ENCODE results near the gene FEZF2. TPM values are rescaled to one million over a fixed set of nuclear protein-coding genes. Genes with fewer than 3 reads are reported as not detected.

Gene FEZF2
- total RNA-seq, 3 donors from 2014 or later (not counting 1 experiment from before 2014, with no cell fraction given), result not detected

GRCh38 chr3:62405135-62405534, 31.8 kb upstream of the FEZF2 start:
- Mint-ChIP-seq H3K9me3 (peaks cover 0 to 2% of the 10 kb centered on the region in 2 donors), H3K27me3 (ENCODE audit: low read depth in 2 of 2) (no peaks in the 10 kb centered on the region), H3K36me3 (no peaks in the 10 kb centered on the region), H3K27ac (no peak overlapping the region), H3K4me1 (no peaks in the 10 kb centered on the region), H3K4me3 (no peak overlapping the region)
- DNase-seq, result no peak
- intact Hi-C loops (cut with micrococcal nuclease), result no loop called here
- no peak for TF ChIP-seq CTCF (IDR thresholded peaks at IDR 0.05)
- ATAC-seq, result no peak
- WGBS (ENCODE audit: insufficient coverage), result 89% methylated on average over 3 of the region's 6 CpGs
- Histone ChIP-seq H3K27ac (ENCODE audit: low read length) (no peak overlapping the region), H3K27me3 (ENCODE audit: control insufficient read depth, insufficient read depth, low read length) (no peaks in the 10 kb centered on the region), H3K4me1 (ENCODE audit: control insufficient read depth, insufficient read depth, low read length) (no peaks in the 10 kb centered on the region), H3K4me3 (ENCODE audit: low read length) (no peak overlapping the region), H3K36me3 (ENCODE audit: control insufficient read depth, insufficient read depth, low read length) (no peaks in the 10 kb centered on the region), H3K9me3 (ENCODE audit: control insufficient read depth, insufficient read depth, low read length) (no peaks in the 10 kb centered on the region)

- Mint-ChIP-seq H3K27ac (no peak overlapping the region), H3K9me3 (no peaks in the 10 kb centered on the region), H3K27me3 (ENCODE audit: low read depth in 2 of 2) (no peaks in the 10 kb centered on the region), H3K36me3 (no peaks in the 10 kb centered on the region), H3K4me1 (no peaks in the 10 kb centered on the region), H3K4me3 (no peak overlapping the region)
- TF ChIP-seq CTCF (IDR thresholded peaks at IDR 0.05), result no peak
- no peaks in the 10 kb centered on the region for H3K36me3 ChIP-seq (ENCODE audit: control insufficient read depth, insufficient read depth, low read length)
- 89% methylated on average over 8 of the region's 8 CpGs for WGBS (ENCODE audit: insufficient coverage)
- H3K4me1 ChIP-seq (ENCODE audit: control insufficient read depth, insufficient read depth, low read length), result no peaks in the 10 kb centered on the region
- no peak overlapping the region for H3K4me3 ChIP-seq (ENCODE audit: low read length)
- DNase-seq, result no peak
- intact Hi-C loops (cut with micrococcal nuclease), result no loop called here
- H3K27me3 ChIP-seq (ENCODE audit: control insufficient read depth, insufficient read depth, low read length), result no peaks in the 10 kb centered on the region
- H3K27ac ChIP-seq (ENCODE audit: low read length), result no peak overlapping the region
- ATAC-seq, result no peak
- no peaks in the 10 kb centered on the region for H3K9me3 ChIP-seq (ENCODE audit: control insufficient read depth, insufficient read depth, low read length)
These were observed 31.0 kb upstream of the FEZF2 start for GRCh38 chr3:62404321-62404720.

- ATAC-seq (no peak), DNase-seq (no peak)
- no peaks in the 10 kb centered on the region for H3K27me3 Mint-ChIP-seq (ENCODE audit: low read depth in 2 of 2)
- H3K4me1 ChIP-seq (ENCODE audit: control insufficient read depth, insufficient read depth, low read length), result no peaks in the 10 kb centered on the region
- no peaks in the 10 kb centered on the region for H3K4me1 Mint-ChIP-seq
- no peaks in the 10 kb centered on the region for H3K36me3 ChIP-seq (ENCODE audit: control insufficient read depth, insufficient read depth, low read length)
- intact Hi-C loops (cut with micrococcal nuclease), result no loop called here
- no peak overlapping the region for H3K27ac Mint-ChIP-seq
- no peak overlapping the region for H3K4me3 ChIP-seq (ENCODE audit: low read length)
- no peaks in the 10 kb centered on the region for H3K9me3 ChIP-seq (ENCODE audit: control insufficient read depth, insufficient read depth, low read length)
- H3K27me3 ChIP-seq (ENCODE audit: control insufficient read depth, insufficient read depth, low read length), result no peaks in the 10 kb centered on the region
- H3K36me3 Mint-ChIP-seq, result no peaks in the 10 kb centered on the region
- no peaks in the 10 kb centered on the region for H3K9me3 Mint-ChIP-seq
- no peak for TF ChIP-seq CTCF (IDR thresholded peaks at IDR 0.05)
- no peak overlapping the region for H3K27ac ChIP-seq (ENCODE audit: low read length)
- no peak overlapping the region for H3K4me3 Mint-ChIP-seq
- WGBS (ENCODE audit: insufficient coverage), result no CpG with 5 or more reads among the region's 3 CpGs
These were observed 30.4 kb upstream of the FEZF2 start for GRCh38 chr3:62403765-62404164.

GRCh38 chr3:62392626-62393292, 19.4 kb upstream of the FEZF2 start:
- no peaks in the 10 kb centered on the region for H3K9me3 ChIP-seq (ENCODE audit: control insufficient read depth, insufficient read depth, low read length)
- DNase-seq, result no peak
- TF ChIP-seq CTCF (IDR thresholded peaks at IDR 0.05), result no peak
- H3K4me3 ChIP-seq (ENCODE audit: low read length), result no peak overlapping the region
- 51% methylated on average over 5 of the region's 5 CpGs for WGBS (ENCODE audit: insufficient coverage)
- no peak overlapping the region for H3K4me3 Mint-ChIP-seq
- H3K27me3 Mint-ChIP-seq (ENCODE audit: low read depth in 2 of 2), result no peaks in the 10 kb centered on the region
- H3K4me1 Mint-ChIP-seq, result no peaks in the 10 kb centered on the region
- no peaks in the 10 kb centered on the region for H3K27me3 ChIP-seq (ENCODE audit: control insufficient read depth, insufficient read depth, low read length)
- ATAC-seq, result no peak
- no peaks in the 10 kb centered on the region for H3K36me3 ChIP-seq (ENCODE audit: control insufficient read depth, insufficient read depth, low read length)
- H3K4me1 ChIP-seq (ENCODE audit: control insufficient read depth, insufficient read depth, low read length), result no peaks in the 10 kb centered on the region
- no peaks in the 10 kb centered on the region for H3K36me3 Mint-ChIP-seq
- H3K27ac ChIP-seq (ENCODE audit: low read length), result no peak overlapping the region
- intact Hi-C loops (cut with micrococcal nuclease), result no loop called here
- H3K9me3 Mint-ChIP-seq, result peaks cover 5 to 9% of the 10 kb centered on the region in 2 donors
- no peak overlapping the region for H3K27ac Mint-ChIP-seq

Data from natural killer cell (primary cell).